Measurements from ENCODE around the gene LTK.

Gene LTK

GRCh38 chr15:41513506-41514227, at the start of gene LTK:
Gene LTK (minus strand): TSS chr15:41513827. CDS start chr15:41513709, 118 bp downstream.
- no peak for DNase-seq

- no peak for DNase-seq
Measured at GRCh38 chr15:41562784-41563198, 49.2 kb upstream of the LTK start.

- DNase-seq: no peak
Measured at GRCh38 chr15:41562244-41562643, 48.6 kb upstream of the LTK start.

GRCh38 chr15:41561777-41562145, 48.1 kb upstream of the LTK start:
- peak in 1 of 2 experiments; percentile 68 for DNase-seq

- DNase-seq: peak; percentile 9 to 68
Measured at GRCh38 chr15:41561104-41561776, 47.6 kb upstream of the LTK start.

- peak in 1 of 2 experiments; percentile 22 for DNase-seq
Measured at GRCh38 chr15:41560572-41560874, 46.9 kb upstream of the LTK start.

GRCh38 chr15:41559239-41559782, 45.7 kb upstream of the LTK start:
- DNase-seq: no peak

- DNase-seq: no peak
Measured at GRCh38 chr15:41558400-41559238, 45.0 kb upstream of the LTK start, which contains the start of gene TYRO3. Gene TYRO3 (plus strand): TSS chr15:41559212. CDS start chr15:41559258, 46 bp downstream.

- DNase-seq: peak in 1 of 2 experiments; percentile 44
Measured at GRCh38 chr15:41557673-41558399, 44.2 kb upstream of the LTK start.

- no peak for DNase-seq
Measured at GRCh38 chr15:41556677-41557076, 43.0 kb upstream of the LTK start.

- no peak for DNase-seq
Measured at GRCh38 chr15:41554915-41555314, 41.3 kb upstream of the LTK start.

- DNase-seq: no peak
Measured at GRCh38 chr15:41554343-41554742, 40.7 kb upstream of the LTK start.

- no peak for DNase-seq
Measured at GRCh38 chr15:41553731-41554130, 40.1 kb upstream of the LTK start.

- no peak for DNase-seq
Measured at GRCh38 chr15:41550066-41550775, 36.6 kb upstream of the LTK start.

- no peak for DNase-seq
Measured at GRCh38 chr15:41546851-41547786, 33.5 kb upstream of the LTK start.

- DNase-seq: no peak
Measured at GRCh38 chr15:41545218-41545617, 31.6 kb upstream of the LTK start.

GRCh38 chr15:41544650-41545015, 31.0 kb upstream of the LTK start:
- DNase-seq: no peak

GRCh38 chr15:41543521-41543870, 29.9 kb upstream of the LTK start:
- no peak for DNase-seq

- DNase-seq: no peak
Measured at GRCh38 chr15:41536866-41537265, 23.2 kb upstream of the LTK start.

GRCh38 chr15:41535544-41535943, 21.9 kb upstream of the LTK start:
- DNase-seq: no peak

- DNase-seq: no peak
Measured at GRCh38 chr15:41530363-41530956, 16.8 kb upstream of the LTK start.

Measured in cerebellar nuclear complex (tissue), 1 donor.